Lung microvascular endothelial cell (primary cell): Measurements from ENCODE around the gene STAG1. TPM values are rescaled to one million over a fixed set of nuclear protein-coding genes. Genes with fewer than 3 reads are reported as not detected.
A peak's percentile ranks its signal among the peaks of the same experiment; 100 is the strongest.
"Not testable (repeated sequence)": the region's sequence is repeated elsewhere in the genome, so short reads cannot be mapped to it uniquely, and the experiment has no call there.

Experiments
- DNase-seq, 2 donors: peaks; one replicate each; pipeline versions ENCODE4 v3.0.0 to v3.0.0-alpha.2; 2010; ENCODE audit warnings: low read depth in 2 of 2
- total RNA-seq: library from RNA; depleted of rRNA; stranded (reverse); fragments of >200 nt; gene quantifications from 2 replicates; pipeline ENCODE4 v1.2.1, GENCODE V29; 2014

STAG1 gene
- total RNA-seq, 1 donor from 2014 or later, result 25.4 TPM

- DNase-seq, result no peak
Measured at GRCh38 chr3:136651581-136651980, 100.6 kb downstream of the STAG1 start.

GRCh38 chr3:136650461-136650860 is 101.7 kb downstream of the STAG1 start:
- DNase-seq, result no peak

GRCh38 chr3:136645915-136646314 is 106.3 kb downstream of the STAG1 start:
- no peak for DNase-seq

GRCh38 chr3:136644212-136644611 is 108.0 kb downstream of the STAG1 start:
- no peak for DNase-seq

GRCh38 chr3:136643380-136643779 is 108.8 kb downstream of the STAG1 start:
- not testable (repeated sequence) for DNase-seq

GRCh38 chr3:136642711-136643110 is 109.5 kb downstream of the STAG1 start:
- no peak for DNase-seq

GRCh38 chr3:136639069-136639468 is 113.1 kb downstream of the STAG1 start:
- DNase-seq, result no peak

- no peak for DNase-seq
Measured at GRCh38 chr3:136637176-136637575, 115.0 kb downstream of the STAG1 start.

GRCh38 chr3:136634821-136635220 is 117.4 kb downstream of the STAG1 start:
- no peak for DNase-seq

- peak; percentile 8 to 17 for DNase-seq
Measured at GRCh38 chr3:136632625-136633081, 119.5 kb downstream of the STAG1 start.

- DNase-seq, result no peak
Measured at GRCh38 chr3:136631424-136631823, 120.8 kb downstream of the STAG1 start.

- peak in 1 of 2 donors; percentile 5 for DNase-seq
Measured at GRCh38 chr3:136630915-136631314, 121.3 kb downstream of the STAG1 start.

GRCh38 chr3:136626493-136626892 is 125.7 kb downstream of the STAG1 start:
- no peak for DNase-seq

GRCh38 chr3:136624894-136625815 is 127.0 kb downstream of the STAG1 start:
- DNase-seq, result peak in 1 of 2 donors; percentile 19

GRCh38 chr3:136624371-136624770 is 127.8 kb downstream of the STAG1 start:
- no peak for DNase-seq

- no peak for DNase-seq
Measured at GRCh38 chr3:136621628-136622027, 130.6 kb downstream of the STAG1 start.

GRCh38 chr3:136620436-136620835 is 131.7 kb downstream of the STAG1 start:
- no peak for DNase-seq

- not testable (repeated sequence) for DNase-seq
Measured at GRCh38 chr3:136617969-136618525, 134.1 kb downstream of the STAG1 start.

- no peak for DNase-seq
Measured at GRCh38 chr3:136617198-136617597, 135.0 kb downstream of the STAG1 start.

- DNase-seq, result no peak
Measured at GRCh38 chr3:136612512-136612911, 139.7 kb downstream of the STAG1 start.

- DNase-seq, result no peak
Measured at GRCh38 chr3:136606990-136607389, 145.2 kb downstream of the STAG1 start.

- not testable (repeated sequence) for DNase-seq
Measured at GRCh38 chr3:136606216-136606615, 146.0 kb downstream of the STAG1 start.

GRCh38 chr3:136604961-136605360 is 147.2 kb downstream of the STAG1 start:
- DNase-seq, result no peak
